T-cell (primary cell): Measurements from ENCODE around the gene LPCAT2. TPM values are rescaled to one million over a fixed set of nuclear protein-coding genes. Genes with fewer than 3 reads are reported as not detected.

Experiments
- ATAC-seq, 4 experiments: fragments of 200-7000 bp in 3 of 4; fragments of 150-1000 bp in 1 of 4; cut with Tn5 transposase; replicated peaks in 1 of 4; 1 replicate in 3 of 4; 2 replicates in 1 of 4; pipeline ENCODE4 v1.10.0; 2021; ENCODE audit warnings: moderate library complexity in 3 of 4, mild to moderate bottlenecking in 2 of 4, moderate number of reproducible peaks in 1 of 4
- CTCF ChIA-PET, 2 donors: fragments of 300-600 bp; sonication (Branson Sonifier 250); formaldehyde crosslinking; loops; one replicate each; lab custom pipeline; 2022; ENCODE audit warnings: antibody characterized with exemption in 2 of 2; lab: Charles Lee
- POLR2A ChIA-PET, 2 donors: fragments of 300-600 bp; sonication (Branson Sonifier 250); formaldehyde crosslinking; loops; one replicate each; lab custom pipeline; 2022; ENCODE audit warnings: antibody characterized with exemption in 2 of 2; lab: Charles Lee
- DNase-seq, 35 experiments: peaks; one replicate each; pipeline versions ENCODE4 v3.0.0 to v3.0.0-alpha.2; 2013 to 2023
- H3K27ac ChIP-seq: one replicate; pipeline ENCODE4 v1.5.1; 2013; ENCODE audit warnings: low read length
- H3K27me3 ChIP-seq, 2 experiments: replicated peaks in 1 of 2; 1 replicate in 1 of 2; 2 replicates in 1 of 2; pipeline versions ENCODE4 v1.6.1 to v1.7.0; 2013; ENCODE audit warnings: low read length in 1 of 2, mixed read lengths in 1 of 2; ENCODE audit not compliant: control insufficient read depth in 2 of 2, insufficient read depth in 2 of 2; ENCODE audit errors: extremely low read depth in 1 of 2
- H3K36me3 ChIP-seq, 2 donors: 1 replicate in 1 of 2; 2 replicates in 1 of 2; pipeline versions ENCODE4 v1.6.1 to v1.7.0; 2013; ENCODE audit warnings: low read length in 1 of 2; ENCODE audit not compliant: control insufficient read depth in 2 of 2, insufficient read depth in 1 of 2; ENCODE audit errors: extremely low read depth in 1 of 2
- H3K4me1 ChIP-seq, 2 experiments: 1 replicate in 1 of 2; 2 replicates in 1 of 2; pipeline versions ENCODE4 v1.6.1 to v1.7.0; 2013; ENCODE audit warnings: low read length in 2 of 2, mixed read lengths in 1 of 2; ENCODE audit not compliant: insufficient read depth in 2 of 2, control insufficient read depth in 1 of 2; ENCODE audit errors: extremely low read depth in 1 of 2
- H3K4me3 ChIP-seq, 2 donors: 1 replicate in 1 of 2; 2 replicates in 1 of 2; pipeline versions ENCODE4 v1.5.1 to v1.7.0; 2013; ENCODE audit warnings: mild to moderate bottlenecking in 2 of 2, low read length in 1 of 2, moderate library complexity in 1 of 2; ENCODE audit not compliant: control insufficient read depth in 1 of 2; ENCODE audit errors: extremely low read depth in 1 of 2
- H3K9me3 ChIP-seq: 2 replicates; pipeline ENCODE4 v1.7.0; 2013
- H3K27ac Mint-ChIP-seq, 2 donors: one replicate each; pipeline ENCODE4 v1.8.0; 2020 to 2021; ENCODE audit warnings: mild to moderate bottlenecking in 2 of 2, mixed read lengths in 2 of 2
- H3K27me3 Mint-ChIP-seq, 2 donors: one replicate each; pipeline ENCODE4 v1.8.0; 2021 to 2022; ENCODE audit warnings: mixed read lengths in 2 of 2
- H3K36me3 Mint-ChIP-seq: one replicate; pipeline ENCODE4 v1.8.0; 2021; ENCODE audit warnings: mixed read lengths
- H3K4me1 Mint-ChIP-seq, 3 donors: one replicate each; pipeline ENCODE4 v1.8.0; 2020 to 2022; ENCODE audit warnings: mixed read lengths in 3 of 3, mild to moderate bottlenecking in 1 of 3
- H3K4me3 Mint-ChIP-seq, 3 donors: one replicate each; pipeline ENCODE4 v1.8.0; 2020 to 2022; ENCODE audit warnings: mild to moderate bottlenecking in 3 of 3, mixed read lengths in 3 of 3, moderate library complexity in 3 of 3
- H3K9me3 Mint-ChIP-seq, 3 donors: one replicate each; pipeline ENCODE4 v1.8.0; 2020 to 2022; ENCODE audit warnings: mixed read lengths in 3 of 3
- WGBS: methylation state at CpG from one replicate; pipeline ENCODE4 v1.1.5; 2013; ENCODE audit warnings: missing lambda C conversion rate; ENCODE audit not compliant: insufficient coverage; 5-methylcytosine and 5-hydroxymethylcytosine counted together
- total RNA-seq, 35 experiments: library from RNA in 6 of 35; stranded (reverse) in 6 of 35; fragments of 120-200 nt in 1 of 35; gene quantifications; one replicate each; pipeline versions ENCODE4 v1.2.1 to v1.2.4 and lab custom pipeline; 2013 to 2026

LPCAT2 gene
- total RNA-seq, 5 donors from 2014 or later (not counting 1 experiment from before 2014, with no cell fraction given) = 0.25 to 1.1 (median 0.79) TPM

GRCh38 chr16:55489119-55489955 lies 19.5 kb upstream of the LPCAT2 start:
- POLR2A ChIA-PET = no interaction called here
- CTCF ChIA-PET = no interaction called here
- WGBS = 88% methylated on average over 7 of the region's 14 CpGs
- no peak for DNase-seq
- Histone ChIP-seq H3K36me3 (no peaks in the 10 kb centered on the region), H3K4me3 (no peak overlapping the region), H3K9me3 (no peaks in the 10 kb centered on the region), H3K4me1 (no peaks in the 10 kb centered on the region), H3K27me3 (peaks cover 0 to 10% of the 10 kb centered on the region in 2 experiments), H3K27ac (no peak overlapping the region)
- Mint-ChIP-seq H3K4me3 (no peak overlapping the region), H3K27me3 (peaks cover 2 to 13% of the 10 kb centered on the region in 2 donors), H3K36me3 (no peaks in the 10 kb centered on the region), H3K4me1 (no peaks in the 10 kb centered on the region), H3K27ac (no peak overlapping the region), H3K9me3 (peaks cover 0 to 6% (median 0%) of the 10 kb centered on the region in 3 donors)
- ATAC-seq = no peak

GRCh38 chr16:55489956-55490265 lies 19.0 kb upstream of the LPCAT2 start:
- Mint-ChIP-seq H3K4me1 (no peaks in the 10 kb centered on the region), H3K9me3 (peaks cover 0 to 1% (median 0%) of the 10 kb centered on the region in 3 donors), H3K27ac (no peak overlapping the region), H3K27me3 (peaks cover 2 to 9% of the 10 kb centered on the region in 2 donors), H3K36me3 (no peaks in the 10 kb centered on the region), H3K4me3 (no peak overlapping the region)
- 50% methylated on average over 1 of the region's 2 CpGs for WGBS
- H3K9me3 ChIP-seq = no peaks in the 10 kb centered on the region
- ChIA-PET CTCF (interaction anchor here in 1 of 2 donors (0.9 kb wide), 1 partner anchor 25 kb away, joined by 4 read pairs; no protein-coding TSS in a partner anchor), POLR2A (no interaction called here)
- ATAC-seq (no peak), DNase-seq (no peak)
- H3K27me3 ChIP-seq = peaks cover 0 to 10% of the 10 kb centered on the region in 2 experiments
- no peaks in the 10 kb centered on the region for H3K36me3 ChIP-seq
- H3K27ac ChIP-seq = no peak overlapping the region
- H3K4me3 ChIP-seq = no peak overlapping the region
- H3K4me1 ChIP-seq = no peaks in the 10 kb centered on the region

DNA sequence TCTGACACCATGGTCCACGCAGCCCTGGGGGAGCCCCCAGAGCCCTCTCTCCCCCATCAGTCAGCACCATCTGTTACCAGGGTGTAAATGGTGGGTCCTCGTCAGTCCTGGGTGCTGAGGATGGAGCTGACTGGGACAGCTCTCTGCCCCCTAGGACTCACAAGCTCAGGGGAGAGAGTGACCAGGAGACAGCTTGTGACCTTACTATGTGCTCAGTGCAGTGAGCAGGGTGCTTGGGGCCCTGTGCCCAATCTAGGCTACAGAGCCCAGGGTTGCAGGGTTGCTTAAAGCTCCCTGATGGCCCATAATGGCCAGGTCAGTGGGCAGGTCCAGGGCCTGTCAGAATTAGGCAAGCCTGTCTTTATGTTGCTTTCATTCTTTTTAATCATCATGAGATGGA lies 18.6 kb upstream of the LPCAT2 start:
- Mint-ChIP-seq H3K36me3 (no peaks in the 10 kb centered on the region), H3K9me3 (no peaks in the 10 kb centered on the region), H3K27ac (no peak overlapping the region), H3K4me3 (no peak overlapping the region), H3K27me3 (peaks cover 2 to 8% of the 10 kb centered on the region in 2 donors), H3K4me1 (no peaks in the 10 kb centered on the region)
- peaks cover 0 to 10% of the 10 kb centered on the region in 2 experiments for H3K27me3 ChIP-seq
- no peak for ATAC-seq
- ChIA-PET POLR2A (no interaction called here), CTCF (interaction anchor here in 1 of 2 donors (0.9 kb wide), 1 partner anchor 26 kb away, joined by 4 read pairs; no protein-coding TSS in a partner anchor)
- no peak overlapping the region for H3K27ac ChIP-seq
- WGBS = 57% methylated on average over 1 of the region's 2 CpGs
- DNase-seq = no peak
- H3K4me1 ChIP-seq = no peaks in the 10 kb centered on the region
- no peaks in the 10 kb centered on the region for H3K36me3 ChIP-seq
- H3K9me3 ChIP-seq = no peaks in the 10 kb centered on the region
- no peak overlapping the region for H3K4me3 ChIP-seq

GRCh38 chr16:55491691-55492090 lies 17.2 kb upstream of the LPCAT2 start:
- Mint-ChIP-seq H3K27me3 (peaks cover 3 to 15% of the 10 kb centered on the region in 2 donors), H3K27ac (no peak overlapping the region), H3K9me3 (no peaks in the 10 kb centered on the region), H3K4me1 (no peaks in the 10 kb centered on the region), H3K4me3 (no peak overlapping the region), H3K36me3 (no peaks in the 10 kb centered on the region)
- ATAC-seq (no peak), DNase-seq (no peak)
- no peaks in the 10 kb centered on the region for H3K9me3 ChIP-seq
- H3K4me1 ChIP-seq = no peaks in the 10 kb centered on the region
- ChIA-PET CTCF (no interaction called here), POLR2A (no interaction called here)
- WGBS = no CpG with 5 or more reads among the region's 7 CpGs
- H3K4me3 ChIP-seq = no peak overlapping the region
- no peaks in the 10 kb centered on the region for H3K36me3 ChIP-seq
- H3K27ac ChIP-seq = no peak overlapping the region
- peaks cover 0 to 10% of the 10 kb centered on the region in 2 experiments for H3K27me3 ChIP-seq

DNA sequence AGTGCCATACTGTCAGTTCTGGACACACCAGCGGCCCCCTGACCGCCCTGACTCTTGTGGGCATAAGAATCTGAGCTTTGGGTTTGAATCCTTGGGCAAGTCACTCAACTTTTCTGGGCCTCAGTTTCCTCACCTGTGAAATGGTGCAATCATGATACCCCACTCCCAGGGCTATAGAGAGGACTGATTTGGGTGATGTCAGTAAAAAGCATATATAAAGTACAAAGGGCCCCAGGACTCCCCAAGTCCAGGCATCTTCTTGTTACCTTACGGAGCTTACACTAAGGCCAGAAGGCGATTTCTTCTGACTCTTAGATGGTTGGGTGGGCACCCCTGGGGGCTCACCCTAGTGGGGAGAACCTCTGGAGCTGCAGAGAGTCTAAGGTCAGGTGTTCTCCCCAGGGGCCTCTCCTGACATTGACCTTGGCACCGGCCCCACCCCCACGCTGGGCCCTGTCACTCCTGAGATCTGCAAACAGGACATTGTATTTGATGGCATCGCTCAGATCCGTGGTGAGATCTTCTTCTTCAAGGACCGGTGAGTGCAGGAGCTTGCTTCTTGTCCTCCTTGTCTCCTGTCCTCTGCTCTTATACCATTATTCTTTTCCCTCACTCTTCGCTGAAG lies 16.0 kb upstream of the LPCAT2 start:
- Histone ChIP-seq H3K4me3 (no peak overlapping the region), H3K9me3 (no peaks in the 10 kb centered on the region), H3K27ac (no peak overlapping the region), H3K36me3 (no peaks in the 10 kb centered on the region), H3K4me1 (no peaks in the 10 kb centered on the region), H3K27me3 (peaks cover 0 to 17% of the 10 kb centered on the region in 2 experiments)
- Mint-ChIP-seq H3K4me3 (no peak overlapping the region), H3K27me3 (peaks cover 7 to 15% of the 10 kb centered on the region in 2 donors), H3K4me1 (no peaks in the 10 kb centered on the region), H3K36me3 (no peaks in the 10 kb centered on the region), H3K27ac (no peak overlapping the region), H3K9me3 (no peaks in the 10 kb centered on the region)
- 83% methylated on average over 7 of the region's 10 CpGs for WGBS
- ChIA-PET CTCF (interaction anchor here in 1 of 2 donors (0.6 kb wide), 1 partner anchor 347 kb away, joined by 3 read pairs; no protein-coding TSS in a partner anchor), POLR2A (no interaction called here)
- ATAC-seq (no peak), DNase-seq (no peak)

DNA sequence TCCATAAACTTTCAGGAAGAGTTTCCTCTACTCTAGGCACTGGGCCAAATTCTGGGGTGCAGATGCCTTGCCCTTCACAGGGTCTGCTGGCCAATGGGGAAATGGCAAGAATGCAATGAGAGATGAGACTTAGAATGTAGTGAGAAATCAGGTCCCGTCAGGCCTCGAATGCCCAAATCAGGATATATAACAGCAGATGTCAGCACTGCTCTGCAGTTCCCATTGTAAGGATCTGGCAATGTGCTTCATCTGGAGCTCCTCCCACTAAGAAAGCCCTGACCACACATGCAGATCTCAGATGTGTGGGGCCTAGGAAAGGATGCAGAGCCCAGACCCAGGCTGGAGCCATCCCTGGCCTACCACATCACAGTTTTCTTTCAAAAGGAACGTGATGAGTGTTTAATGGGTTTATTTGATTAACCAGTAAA lies 13.9 kb upstream of the LPCAT2 start:
- ChIA-PET CTCF (no interaction called here), POLR2A (no interaction called here)
- no peak overlapping the region for H3K27ac ChIP-seq
- no peaks in the 10 kb centered on the region for H3K36me3 ChIP-seq
- Mint-ChIP-seq H3K4me3 (no peak overlapping the region), H3K36me3 (no peaks in the 10 kb centered on the region), H3K9me3 (no peaks in the 10 kb centered on the region), H3K4me1 (peaks cover 3 to 6% (median 6%) of the 10 kb centered on the region in 3 donors), H3K27me3 (peaks cover 5 to 7% of the 10 kb centered on the region in 2 donors), H3K27ac (no peak overlapping the region)
- peaks cover 0 to 15% of the 10 kb centered on the region in 2 experiments for H3K27me3 ChIP-seq
- peaks cover 0 to 6% of the 10 kb centered on the region in 2 experiments for H3K4me1 ChIP-seq
- no peak for ATAC-seq
- no peak for DNase-seq
- H3K4me3 ChIP-seq = no peak overlapping the region
- WGBS = no CpG with 5 or more reads among the region's 3 CpGs
- H3K9me3 ChIP-seq = no peaks in the 10 kb centered on the region
